HG02852 (cell line): ENCODE data around the gene EPHB1.

ENCODE experiments used
- ATAC-seq: cut with Tn5 transposase; IDR thresholded peaks from one replicate; pipeline ENCODE4 v1.9.1; 2021; ENCODE audit warnings: mild to moderate bottlenecking, moderate library complexity; ENCODE audit not compliant: unreplicated experiment

EPHB1 gene

GRCh38 chr3:134877788-134878187 lies 82.7 kb downstream of the EPHB1 start:
- ATAC-seq, result no peak

- ATAC-seq, result no peak
Measured at GRCh38 chr3:134879990-134880389, 84.9 kb downstream of the EPHB1 start.

- no peak for ATAC-seq
Measured at GRCh38 chr3:134880431-134880830, 85.4 kb downstream of the EPHB1 start.

- no peak for ATAC-seq
Measured at GRCh38 chr3:134881305-134881704, 86.2 kb downstream of the EPHB1 start.

- ATAC-seq, result no peak
Measured at GRCh38 chr3:134883697-134884385, 88.8 kb downstream of the EPHB1 start.

GRCh38 chr3:134885877-134886621 lies 91.0 kb downstream of the EPHB1 start:
- peak; percentile 87 for ATAC-seq

GRCh38 chr3:134886991-134887390 lies 91.9 kb downstream of the EPHB1 start:
- no peak for ATAC-seq

GRCh38 chr3:134887536-134887935 lies 92.5 kb downstream of the EPHB1 start:
- no peak for ATAC-seq

GRCh38 chr3:134892326-134892725 lies 97.3 kb downstream of the EPHB1 start:
- ATAC-seq, result no peak

- no peak for ATAC-seq
Measured at GRCh38 chr3:134892761-134893160, 97.7 kb downstream of the EPHB1 start.

GRCh38 chr3:134894533-134894932 lies 99.5 kb downstream of the EPHB1 start:
- ATAC-seq, result no peak

GRCh38 chr3:134895181-134895580 lies 100.1 kb downstream of the EPHB1 start:
- no peak for ATAC-seq

- no peak for ATAC-seq
Measured at GRCh38 chr3:134896141-134896540, 101.1 kb downstream of the EPHB1 start.

- ATAC-seq, result no peak
Measured at GRCh38 chr3:134896696-134897095, 101.6 kb downstream of the EPHB1 start.

GRCh38 chr3:134897391-134898141 lies 102.5 kb downstream of the EPHB1 start:
- ATAC-seq, result no peak

GRCh38 chr3:134898181-134898754 lies 103.2 kb downstream of the EPHB1 start:
- no peak for ATAC-seq

GRCh38 chr3:134899786-134900185 lies 104.7 kb downstream of the EPHB1 start:
- no peak for ATAC-seq

GRCh38 chr3:134900482-134900881 lies 105.4 kb downstream of the EPHB1 start:
- ATAC-seq, result no peak

GRCh38 chr3:134901461-134901860 lies 106.4 kb downstream of the EPHB1 start:
- no peak for ATAC-seq

- ATAC-seq, result peak; percentile 39
Measured at GRCh38 chr3:134903837-134904236, 108.8 kb downstream of the EPHB1 start.

GRCh38 chr3:134904241-134904771 lies 109.2 kb downstream of the EPHB1 start:
- ATAC-seq, result peak; percentile 95
